ENCODE data around the gene E2F6. TPM values are rescaled to one million over a fixed set of nuclear protein-coding genes. Genes with fewer than 3 reads are reported as not detected.

E2F6 gene
- total RNA-seq, 1 donor from 2014 or later = 11.8 TPM

DNA sequence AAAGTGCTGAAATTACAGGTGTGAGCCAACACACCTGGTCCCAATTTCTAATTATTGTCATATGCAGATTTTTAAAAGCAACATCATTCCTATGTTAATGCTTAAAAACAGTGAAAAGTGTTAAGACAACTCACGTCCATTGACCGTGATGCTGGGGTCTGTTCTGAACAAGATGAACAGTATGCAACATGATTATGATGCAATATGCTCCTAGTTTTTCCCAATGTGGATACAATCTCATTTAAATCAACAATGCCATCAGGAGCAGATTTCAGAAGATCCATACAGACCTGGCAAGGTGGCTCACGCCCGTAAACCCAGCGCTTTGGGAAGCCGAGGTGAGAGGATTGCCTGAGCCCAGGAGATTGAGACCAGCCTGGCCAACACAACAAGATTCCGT is 31.5 kb downstream of the E2F6 start:
- H3K27me3 Mint-ChIP-seq = no peaks in the 10 kb centered on the region
- intact Hi-C loops (cut with micrococcal nuclease) = no loop called here
- no peaks in the 10 kb centered on the region for H3K9me3 Mint-ChIP-seq
- no peaks in the 10 kb centered on the region for H3K36me3 Mint-ChIP-seq (ENCODE audit: low read depth)
- POLR2A ChIA-PET = no interaction called here
- TF ChIP-seq, protein P1, sequence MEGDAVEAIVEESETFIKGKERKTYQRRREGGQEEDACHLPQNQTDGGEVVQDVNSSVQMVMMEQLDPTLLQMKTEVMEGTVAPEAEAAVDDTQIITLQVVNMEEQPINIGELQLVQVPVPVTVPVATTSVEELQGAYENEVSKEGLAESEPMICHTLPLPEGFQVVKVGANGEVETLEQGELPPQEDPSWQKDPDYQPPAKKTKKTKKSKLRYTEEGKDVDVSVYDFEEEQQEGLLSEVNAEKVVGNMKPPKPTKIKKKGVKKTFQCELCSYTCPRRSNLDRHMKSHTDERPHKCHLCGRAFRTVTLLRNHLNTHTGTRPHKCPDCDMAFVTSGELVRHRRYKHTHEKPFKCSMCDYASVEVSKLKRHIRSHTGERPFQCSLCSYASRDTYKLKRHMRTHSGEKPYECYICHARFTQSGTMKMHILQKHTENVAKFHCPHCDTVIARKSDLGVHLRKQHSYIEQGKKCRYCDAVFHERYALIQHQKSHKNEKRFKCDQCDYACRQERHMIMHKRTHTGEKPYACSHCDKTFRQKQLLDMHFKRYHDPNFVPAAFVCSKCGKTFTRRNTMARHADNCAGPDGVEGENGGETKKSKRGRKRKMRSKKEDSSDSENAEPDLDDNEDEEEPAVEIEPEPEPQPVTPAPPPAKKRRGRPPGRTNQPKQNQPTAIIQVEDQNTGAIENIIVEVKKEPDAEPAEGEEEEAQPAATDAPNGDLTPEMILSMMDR (IDR thresholded peaks at IDR 0.05) = no peak
- H3K4me1 Mint-ChIP-seq = no peaks in the 10 kb centered on the region
- CTCF ChIA-PET = interaction anchor here (1.6 kb wide), 1 partner anchor 13 kb away, joined by 5 read pairs; no protein-coding TSS in a partner anchor
- ATAC-seq (ENCODE audit: low read depth) (no peak), DNase-seq (no peak)
- H3K4me3 Mint-ChIP-seq = no peak overlapping the region
- no peak overlapping the region for H3K27ac Mint-ChIP-seq

DNA sequence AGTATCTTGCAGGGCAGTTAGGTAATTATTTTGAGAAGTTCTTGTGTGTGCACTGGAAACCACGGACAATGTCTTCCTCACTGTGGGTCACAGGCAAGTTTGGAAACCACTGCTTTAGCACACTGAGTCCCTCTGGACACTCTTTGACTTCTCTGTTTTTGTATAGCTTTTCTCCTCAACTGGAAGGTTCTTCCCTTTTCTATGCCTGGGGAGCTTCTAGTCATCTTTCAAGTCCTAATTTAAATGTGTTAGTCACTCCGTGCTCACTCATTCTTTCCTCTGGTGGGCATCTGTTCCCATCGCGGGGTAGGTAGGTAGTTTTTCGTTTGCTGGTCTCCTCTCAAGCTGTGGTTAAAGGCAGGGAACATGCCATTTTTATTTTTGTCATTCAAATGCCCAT is 32.1 kb downstream of the E2F6 start:
- Mint-ChIP-seq H3K9me3 (no peaks in the 10 kb centered on the region), H3K27ac (no peak overlapping the region), H3K27me3 (no peaks in the 10 kb centered on the region), H3K36me3 (ENCODE audit: low read depth) (no peaks in the 10 kb centered on the region), H3K4me1 (no peaks in the 10 kb centered on the region), H3K4me3 (no peak overlapping the region)
- ChIA-PET CTCF (interaction anchor here (1.6 kb wide), 1 partner anchor 13 kb away, joined by 5 read pairs; no protein-coding TSS in a partner anchor), POLR2A (no interaction called here)
- TF ChIP-seq, protein P1 (IDR thresholded peaks at IDR 0.05) = no peak
- no peak for ATAC-seq (ENCODE audit: low read depth)
- intact Hi-C loops (cut with micrococcal nuclease) = no loop called here
- no peak for DNase-seq

DNA sequence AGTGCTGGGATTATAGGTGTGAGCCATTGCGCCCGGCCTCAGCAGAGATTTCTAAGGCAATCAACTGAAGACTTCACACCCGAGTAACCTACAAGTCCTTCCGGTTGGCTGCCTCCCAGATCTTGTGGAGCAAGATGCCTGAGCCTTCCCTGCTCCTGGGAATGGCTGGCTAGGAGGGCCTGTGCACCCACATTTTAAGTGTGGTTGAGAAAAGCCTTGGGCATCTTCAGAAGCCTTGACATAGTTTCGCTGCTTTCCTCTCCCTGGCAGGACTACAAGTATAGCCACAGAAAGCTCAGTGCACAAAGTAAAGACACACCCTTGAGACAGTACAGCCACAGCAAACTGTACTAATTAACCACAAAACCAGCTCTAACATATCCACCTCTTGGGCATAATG is 35.2 kb downstream of the E2F6 start:
- H3K36me3 Mint-ChIP-seq (ENCODE audit: low read depth) = no peaks in the 10 kb centered on the region
- CTCF ChIA-PET = no interaction called here
- no peak overlapping the region for H3K27ac Mint-ChIP-seq
- H3K4me1 Mint-ChIP-seq = no peaks in the 10 kb centered on the region
- no peaks in the 10 kb centered on the region for H3K27me3 Mint-ChIP-seq
- DNase-seq = no peak
- no peak overlapping the region for H3K4me3 Mint-ChIP-seq
- POLR2A ChIA-PET = interaction anchor here (0.9 kb wide), 1 partner anchor 11 kb away, joined by 3 read pairs; no protein-coding TSS in a partner anchor
- intact Hi-C loops (cut with micrococcal nuclease) = no loop called here
- TF ChIP-seq, protein P1 (IDR thresholded peaks at IDR 0.05) = no peak
- ATAC-seq (ENCODE audit: low read depth) = no peak
- no peaks in the 10 kb centered on the region for H3K9me3 Mint-ChIP-seq

DNA sequence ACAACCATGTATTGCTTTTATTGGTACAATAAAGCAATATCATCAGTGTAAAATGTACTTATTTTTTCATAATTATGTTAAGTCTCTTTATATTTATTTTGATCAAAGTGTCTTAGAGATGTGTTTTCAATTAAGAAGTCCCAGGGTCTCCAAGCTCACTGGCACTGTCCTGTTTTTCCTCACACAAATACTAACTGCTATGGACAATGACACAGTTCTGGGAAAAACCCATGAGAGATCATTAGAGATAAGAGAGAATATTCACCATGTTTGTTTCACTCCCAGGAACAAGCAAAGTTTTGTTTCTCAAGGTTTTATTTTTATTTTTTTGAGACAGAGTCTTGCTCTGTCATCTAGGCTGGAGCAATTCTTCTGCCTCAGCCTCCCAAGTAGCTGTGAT is 38.7 kb downstream of the E2F6 start:
- POLR2A ChIA-PET = no interaction called here
- no peaks in the 10 kb centered on the region for H3K4me1 Mint-ChIP-seq

DNA sequence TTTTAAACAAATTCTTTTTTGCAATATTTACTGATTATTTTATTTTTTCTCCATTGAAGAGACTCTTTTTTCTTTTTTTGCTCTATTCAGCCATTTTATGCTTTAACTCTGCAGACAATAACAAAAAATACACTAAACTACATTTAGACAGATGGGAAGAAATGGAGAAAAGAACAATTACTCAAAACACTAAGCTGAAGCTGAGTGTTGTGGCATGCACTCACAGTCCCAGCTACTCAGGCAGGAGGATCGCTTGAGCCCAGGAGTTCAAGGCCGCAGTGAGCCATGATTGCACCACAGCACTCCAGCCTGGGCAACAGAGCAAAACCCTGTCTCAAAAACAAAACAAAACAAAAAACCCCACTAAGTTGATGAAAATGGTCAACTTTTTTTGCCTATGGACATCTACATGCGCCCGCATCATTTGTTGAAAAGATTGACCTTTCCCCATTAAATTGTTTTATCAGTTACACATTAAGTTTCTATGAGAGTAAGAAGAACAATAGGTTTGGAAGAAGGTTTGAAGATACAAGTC is 43.0 kb downstream of the E2F6 start:
- H3K4me1 Mint-ChIP-seq = no peaks in the 10 kb centered on the region
- H3K9me3 Mint-ChIP-seq = peaks cover 3% of the 10 kb centered on the region

More for the DNA sequence above, 38.7 kb downstream of the E2F6 start:
- DNase-seq = no peak
- ATAC-seq (ENCODE audit: low read depth) = no peak
- CTCF ChIA-PET = no interaction called here
- intact Hi-C loops (cut with micrococcal nuclease) = no loop called here
- H3K9me3 Mint-ChIP-seq = no peaks in the 10 kb centered on the region
- H3K27me3 Mint-ChIP-seq = no peaks in the 10 kb centered on the region
- H3K36me3 Mint-ChIP-seq (ENCODE audit: low read depth) = no peaks in the 10 kb centered on the region
- TF ChIP-seq, protein P1 (IDR thresholded peaks at IDR 0.05) = no peak
- no peak overlapping the region for H3K4me3 Mint-ChIP-seq
- H3K27ac Mint-ChIP-seq = no peak overlapping the region

More for the DNA sequence above, 43.0 kb downstream of the E2F6 start:
- H3K4me3 Mint-ChIP-seq = no peak overlapping the region
- ATAC-seq (ENCODE audit: low read depth) (no peak), DNase-seq (no peak)
- intact Hi-C loops (cut with micrococcal nuclease) = no loop called here
- no peaks in the 10 kb centered on the region for H3K36me3 Mint-ChIP-seq (ENCODE audit: low read depth)
- H3K27ac Mint-ChIP-seq = no peak overlapping the region
- ChIA-PET POLR2A (no interaction called here), CTCF (no interaction called here)
- TF ChIP-seq, protein P1 (IDR thresholded peaks at IDR 0.05) = no peak
- no peaks in the 10 kb centered on the region for H3K27me3 Mint-ChIP-seq

All from activated B cell treated with CpG ODN at 0.5 μM for 24 hours (primary cell).